Lung (tissue), 12 donors: Measurements from ENCODE around the gene ATG4D. TPM values are rescaled to one million over a fixed set of nuclear protein-coding genes. Genes with fewer than 3 reads are reported as not detected.
A peak's percentile ranks its signal among the peaks of the same experiment; 100 is the strongest.

Source experiments
- ATAC-seq: fragments of 200-7000 bp; cut with Tn5 transposase; one replicate; pipeline ENCODE4 v1.9.1; 2020; ENCODE audit warnings: moderate number of reproducible peaks; ENCODE audit not compliant: insufficient read depth, low FRiP score
- DNase-seq, 3 donors: peaks; one replicate each; pipeline ENCODE4 v3.0.0-alpha.2; 2013 to 2017
- H3K27ac ChIP-seq, 2 donors: one replicate each; pipeline ENCODE4 v1.5.1; 2013; ENCODE audit warnings: mild to moderate bottlenecking in 2 of 2, moderate library complexity in 2 of 2, control low read depth in 1 of 2, inconsistent platforms in 1 of 2, low read depth in 1 of 2, low read length in 1 of 2
- H3K27me3 ChIP-seq, 3 donors: one replicate each; pipeline ENCODE4 v1.5.1; 2013; ENCODE audit warnings: low read length in 2 of 3; ENCODE audit not compliant: control insufficient read depth in 3 of 3, insufficient read depth in 3 of 3
- H3K36me3 ChIP-seq, 4 donors: one replicate each; pipeline ENCODE4 v1.5.1; 2013; ENCODE audit warnings: low read length in 4 of 4, mild to moderate bottlenecking in 1 of 4, moderate library complexity in 1 of 4; ENCODE audit not compliant: control insufficient read depth in 4 of 4, insufficient read depth in 4 of 4
- H3K4me1 ChIP-seq, 5 donors: one replicate each; pipeline ENCODE4 v1.5.1; 2013; ENCODE audit warnings: low read length in 5 of 5, mild to moderate bottlenecking in 2 of 5, moderate library complexity in 1 of 5; ENCODE audit not compliant: control insufficient read depth in 5 of 5, insufficient read depth in 5 of 5
- H3K4me3 ChIP-seq: one replicate; pipeline ENCODE4 v1.5.1; 2013; ENCODE audit warnings: mild to moderate bottlenecking, control low read depth, moderate library complexity
- H3K9ac ChIP-seq, 2 donors: one replicate each; pipeline ENCODE4 v1.5.1; 2013; ENCODE audit warnings: low read length in 2 of 2, control low read depth in 1 of 2; ENCODE audit not compliant: insufficient read depth in 1 of 2
- H3K9me3 ChIP-seq, 4 donors: one replicate each; pipeline ENCODE4 v1.5.1; 2013; ENCODE audit warnings: low read length in 3 of 4, mild to moderate bottlenecking in 1 of 4, moderate library complexity in 1 of 4; ENCODE audit not compliant: control insufficient read depth in 4 of 4, insufficient read depth in 3 of 4
- CTCF ChIP-seq: IDR thresholded peaks from 2 replicates; pipeline ENCODE4 v1.5.1; 2012; ENCODE audit warnings: mild to moderate bottlenecking; ENCODE audit errors: control extremely low read depth, extremely low read depth
- WGBS, 2 donors: extraction: QIAGEN DNeasy Blood & Tissue Kit; methylation state at CpG; one replicate each; pipeline ENCODE4 v1.1.7; 2013; 5-methylcytosine and 5-hydroxymethylcytosine counted together
- polyA plus RNA-seq, 2 donors: library from polyadenylated mRNA; stranded (reverse); fragments of 200-250 nt; gene quantifications; one replicate each; pipeline ENCODE4 v1.2.1, GENCODE V29; 2013
- total RNA-seq, 2 donors: library from RNA; depleted of rRNA in 1 of 2; stranded (reverse); fragments of >200 nt in 1 of 2; gene quantifications; one replicate each; pipeline ENCODE4 v1.2.1, GENCODE V29; 2014 to 2021
- donor health status: control.
- donor health status: control.
- donor health status: Bipolar disorder and iron deficiency.
- donor health status: healthy.
- donor health status: DM: yes; HTN: yes; CAD: no.

The ATG4D gene
- total and polyA plus RNA-seq, 4 donors: 13.4 to 34.0 (median 27.4) TPM

DNA sequence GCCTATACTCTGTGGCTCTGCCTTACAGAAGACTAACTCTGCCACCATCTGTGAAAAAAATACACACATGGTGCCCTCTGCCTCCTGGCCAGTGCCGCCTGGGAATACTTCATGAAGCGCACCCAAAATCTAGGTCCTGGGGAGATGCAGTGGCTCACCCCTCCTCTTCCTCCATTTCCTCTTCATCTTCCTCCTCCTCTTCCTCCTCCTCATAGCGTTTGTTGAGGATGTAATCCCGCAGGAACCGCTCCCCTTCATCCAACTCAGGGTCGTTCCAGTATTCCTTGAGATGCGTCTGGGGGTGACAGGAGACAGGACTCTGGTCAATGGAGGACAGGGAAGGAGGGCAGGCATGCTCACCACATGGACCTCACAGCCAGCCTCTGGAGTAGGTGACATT, 16.4 kb downstream of the ATG4D start:
- Histone ChIP-seq H3K4me3 (no peak overlapping the region), H3K27me3 (no peaks in the 10 kb centered on the region), H3K9me3 (no peaks in the 10 kb centered on the region), H3K27ac (no peak overlapping the region), H3K9ac (no peak overlapping the region), H3K36me3 (peaks cover 7 to 49% (median 22%) of the 10 kb centered on the region in 4 donors), H3K4me1 (peaks cover 0 to 5% (median 0%) of the 10 kb centered on the region in 5 donors)
- ATAC-seq (no peak), DNase-seq (no peak)
- 86% methylated on average over 7 of the region's 7 CpGs for WGBS, 2 donors
- TF ChIP-seq CTCF: no peak

DNA sequence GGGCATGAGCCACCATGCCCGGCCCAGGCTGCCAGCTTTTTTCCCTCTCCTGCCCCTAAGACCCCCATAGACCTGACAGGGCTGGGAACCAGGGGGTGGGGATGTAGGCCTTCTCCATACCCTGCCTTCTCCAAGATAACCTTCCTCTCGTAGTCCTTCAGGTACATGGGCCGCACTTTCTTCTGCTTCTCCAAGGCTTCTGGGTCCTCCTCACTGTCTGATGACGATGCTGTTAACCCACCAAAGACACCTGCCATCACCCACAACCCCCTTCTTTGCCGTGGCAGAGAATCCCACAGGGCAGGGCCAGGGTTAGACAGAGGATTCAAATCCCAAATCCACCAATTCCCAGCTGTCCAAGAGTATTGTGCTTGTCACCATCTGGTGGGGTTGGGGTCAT, 18.9 kb downstream of the ATG4D start:
- no peak for TF ChIP-seq CTCF
- no peak overlapping the region for H3K9ac ChIP-seq
- H3K4me3 ChIP-seq: no peak overlapping the region
- peaks cover 0 to 21% (median 11%) of the 10 kb centered on the region in 5 donors for H3K4me1 ChIP-seq
- no peak for DNase-seq
- no peaks in the 10 kb centered on the region for H3K9me3 ChIP-seq
- WGBS, 2 donors: 96% methylated on average over 5 of the region's 5 CpGs
- ATAC-seq: no peak
- no peak overlapping the region for H3K27ac ChIP-seq
- peaks cover 7 to 33% (median 14%) of the 10 kb centered on the region in 4 donors for H3K36me3 ChIP-seq
- no peaks in the 10 kb centered on the region for H3K27me3 ChIP-seq

DNA sequence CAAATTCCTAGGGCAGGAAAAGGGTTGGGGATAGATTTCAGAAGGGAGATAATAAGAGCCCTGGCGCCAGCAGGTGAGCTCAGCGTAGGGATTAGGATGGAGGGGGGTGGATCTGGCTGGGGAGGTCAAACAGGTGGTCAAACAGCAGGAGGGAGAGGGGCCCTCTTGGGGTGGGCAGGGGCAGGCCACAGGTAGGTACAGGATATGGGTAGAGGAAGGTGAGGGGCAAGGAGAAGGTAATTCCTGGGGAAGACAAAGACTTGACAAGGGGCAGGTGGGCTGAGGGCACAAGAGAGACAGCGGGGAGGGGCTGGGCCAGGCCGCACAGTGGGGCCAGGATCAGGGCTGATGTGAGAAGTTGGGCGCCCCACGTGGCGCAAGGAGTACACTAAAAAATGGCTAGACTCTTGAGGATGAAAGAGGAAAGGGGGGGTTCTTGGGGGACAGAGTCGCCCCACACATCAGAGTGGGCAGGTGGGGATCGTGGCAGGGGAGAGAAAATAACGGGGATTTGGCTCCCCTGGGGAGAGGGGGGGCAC, 21.4 kb downstream of the ATG4D start:
- peaks cover 3 to 13% (median 5%) of the 10 kb centered on the region in 4 donors for H3K36me3 ChIP-seq
- peak overlapping the region; percentile 88 for H3K4me3 ChIP-seq
- no peaks in the 10 kb centered on the region for H3K9me3 ChIP-seq
- WGBS, 2 donors: 10 to 18% methylated on average over 9 to 10 of the region's 10 CpGs
- H3K9ac ChIP-seq: peak overlapping the region in 1 of 2 donors; percentile 55
- peak overlapping the region; percentile 84 to 89 for H3K27ac ChIP-seq
- peaks cover 0 to 30% (median 13%) of the 10 kb centered on the region in 5 donors for H3K4me1 ChIP-seq
- H3K27me3 ChIP-seq: no peaks in the 10 kb centered on the region
- ATAC-seq: no peak
- no peak for TF ChIP-seq CTCF
- peak; percentile 43 to 57 (median 54) for DNase-seq
